SU-DHL-6 (cell line): ENCODE data around the gene FAM20C.

Experiments used
- EZH2phosphoT487 ChIP-seq: fragments of 200-600 bp; sonication (generic), shearing (Covaris generic); conservative IDR thresholded peaks from 2 replicates; pipeline ENCODE4 v1.6.1; 2018; ENCODE audit warnings: mild to moderate bottlenecking, antibody characterized with exemption, low read length, moderate library complexity, mixed read lengths
- TF ChIP-seq, protein P1 (sequence below): fragments of 200-600 bp; sonication (generic); IDR thresholded peaks from one replicate; pipeline ENCODE4 v1.5.1; 2017; ENCODE audit warnings: antibody characterized with exemption, mild to moderate bottlenecking, low read length, moderate library complexity; ENCODE audit not compliant: insufficient read depth, poor library complexity, severe bottlenecking

DNA sequence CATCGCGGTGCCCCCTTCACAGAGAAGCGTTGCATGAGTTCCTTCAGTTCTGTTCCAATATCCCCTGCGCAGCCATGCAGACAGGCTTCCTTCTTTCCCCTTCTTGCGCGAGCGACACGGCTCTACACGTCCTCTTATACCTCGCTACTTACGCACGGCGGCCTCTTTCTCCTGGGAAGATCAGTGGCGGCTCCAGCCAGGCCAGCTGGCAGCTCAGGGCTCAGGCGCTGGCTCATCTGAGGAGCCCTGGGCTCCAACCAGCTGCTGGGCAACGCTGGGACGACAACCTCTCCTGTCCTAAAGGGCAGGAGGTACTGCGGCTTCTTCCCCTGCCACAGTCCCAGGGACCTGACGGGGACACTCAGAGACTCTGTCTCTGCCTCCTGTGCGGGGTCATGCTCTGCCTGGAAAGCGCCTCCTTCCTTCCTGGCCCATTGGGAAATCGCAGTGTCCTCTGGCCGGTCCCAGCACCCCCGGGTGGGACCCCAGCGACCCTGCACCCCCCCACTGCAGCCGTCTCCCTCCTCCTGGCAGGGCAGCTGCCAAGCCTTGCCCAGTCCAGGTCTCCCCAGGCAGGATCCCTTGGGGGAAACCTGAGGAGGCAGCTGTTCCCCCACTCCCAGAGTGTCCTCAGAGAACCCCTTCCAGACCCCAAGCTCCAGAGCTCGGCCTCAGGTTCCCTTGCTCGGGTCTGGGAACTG is 5.0 kb upstream of the FAM20C start:
- TF ChIP-seq, protein P1, sequence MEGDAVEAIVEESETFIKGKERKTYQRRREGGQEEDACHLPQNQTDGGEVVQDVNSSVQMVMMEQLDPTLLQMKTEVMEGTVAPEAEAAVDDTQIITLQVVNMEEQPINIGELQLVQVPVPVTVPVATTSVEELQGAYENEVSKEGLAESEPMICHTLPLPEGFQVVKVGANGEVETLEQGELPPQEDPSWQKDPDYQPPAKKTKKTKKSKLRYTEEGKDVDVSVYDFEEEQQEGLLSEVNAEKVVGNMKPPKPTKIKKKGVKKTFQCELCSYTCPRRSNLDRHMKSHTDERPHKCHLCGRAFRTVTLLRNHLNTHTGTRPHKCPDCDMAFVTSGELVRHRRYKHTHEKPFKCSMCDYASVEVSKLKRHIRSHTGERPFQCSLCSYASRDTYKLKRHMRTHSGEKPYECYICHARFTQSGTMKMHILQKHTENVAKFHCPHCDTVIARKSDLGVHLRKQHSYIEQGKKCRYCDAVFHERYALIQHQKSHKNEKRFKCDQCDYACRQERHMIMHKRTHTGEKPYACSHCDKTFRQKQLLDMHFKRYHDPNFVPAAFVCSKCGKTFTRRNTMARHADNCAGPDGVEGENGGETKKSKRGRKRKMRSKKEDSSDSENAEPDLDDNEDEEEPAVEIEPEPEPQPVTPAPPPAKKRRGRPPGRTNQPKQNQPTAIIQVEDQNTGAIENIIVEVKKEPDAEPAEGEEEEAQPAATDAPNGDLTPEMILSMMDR: no peak
- TF ChIP-seq EZH2phosphoT487: no peak
